Stimulated activated CD4-positive, alpha-beta T cell treated with anti-CD3 and anti-CD28 coated beads, Interleukin-12 subunit alpha, Interleukin-12 subunit beta, amount 100 ng/mL, for 48 hours (primary cell): ENCODE measurements around the gene DRC7.
"Not testable (repeated sequence)": the region's sequence is repeated elsewhere in the genome, so short reads cannot be mapped to it uniquely, and the experiment has no call there.

Source experiments
- DNase-seq, 3 donors: peaks; one replicate each; pipeline ENCODE4 v3.0.0-alpha.2; 2020; ENCODE audit warnings: low read depth in 2 of 3, low spot score in 1 of 3

Gene DRC7

GRCh38 chr16:57658878-57659674, 35.5 kb upstream of the DRC7 start:
- no peak for DNase-seq

- no peak for DNase-seq
Measured at GRCh38 chr16:57660715-57661463, 33.7 kb upstream of the DRC7 start.

- DNase-seq = no peak
Measured at GRCh38 chr16:57661510-57661909, 33.1 kb upstream of the DRC7 start.

- no peak for DNase-seq
Measured at GRCh38 chr16:57661936-57662906, 32.4 kb upstream of the DRC7 start.

GRCh38 chr16:57663436-57663835, 31.2 kb upstream of the DRC7 start:
- no peak for DNase-seq

GRCh38 chr16:57663917-57664661, 30.5 kb upstream of the DRC7 start:
- DNase-seq = no peak

- DNase-seq = no peak
Measured at GRCh38 chr16:57664662-57665025, 30.0 kb upstream of the DRC7 start.

GRCh38 chr16:57665541-57665940, 29.1 kb upstream of the DRC7 start:
- DNase-seq = no peak

- no peak for DNase-seq
Measured at GRCh38 chr16:57666353-57667047, 28.1 kb upstream of the DRC7 start.

- no peak for DNase-seq
Measured at GRCh38 chr16:57667048-57667525, 27.5 kb upstream of the DRC7 start.

- DNase-seq = no peak
Measured at GRCh38 chr16:57667526-57668262, 26.9 kb upstream of the DRC7 start.

- DNase-seq = no peak
Measured at GRCh38 chr16:57668263-57668571, 26.4 kb upstream of the DRC7 start, which contains the start of gene ADGRG3. ADGRG3 (plus strand) TSS chr16:57668306; CDS start chr16:57668348, 42 bp downstream.

- no peak for DNase-seq
Measured at GRCh38 chr16:57668630-57669475, 25.8 kb upstream of the DRC7 start.

- no peak for DNase-seq
Measured at GRCh38 chr16:57669476-57670162, 25.0 kb upstream of the DRC7 start.

GRCh38 chr16:57670196-57670595, 24.4 kb upstream of the DRC7 start:
- no peak for DNase-seq

GRCh38 chr16:57671451-57671850, 23.2 kb upstream of the DRC7 start:
- not testable (repeated sequence) for DNase-seq

- DNase-seq = no peak
Measured at GRCh38 chr16:57672416-57672815, 22.2 kb upstream of the DRC7 start.

GRCh38 chr16:57672824-57673223, 21.8 kb upstream of the DRC7 start:
- no peak for DNase-seq
